GM12878 (cell line): ENCODE results near the gene TGM2. TPM values are rescaled to one million over a fixed set of nuclear protein-coding genes. Genes with fewer than 3 reads are reported as not detected.

Experiments used
- ATAC-seq: fragments of 200-7000 bp; cut with Tn5 transposase; 3 replicates; pipeline ENCODE4 v1.9.1; 2020; ENCODE audit warnings: mild to moderate bottlenecking, moderate library complexity
- BruUV-seq: library from RNA; stranded (reverse); fragments of 400-500 nt; replicated peaks from 2 replicates; lab custom pipeline; 2021; lab: Mats Ljungman, UMichigan
- CTCF ChIA-PET: fragments of 300-600 bp; sonication (Branson Sonifier 250); formaldehyde crosslinking; extraction: SDS; loops from one replicate; lab custom pipeline; 2021; ENCODE audit warnings: inconsistent platforms; lab: Yijun Ruan, JAX
- POLR2A ChIA-PET: fragments of 350-600 bp; formaldehyde crosslinking; extraction: SDS; loops from one replicate; lab custom pipeline; 2021; ENCODE audit warnings: inconsistent platforms; lab: Charles Lee
- RAD21 ChIA-PET: fragments of 300-600 bp; sonication (Branson Sonifier 250); formaldehyde crosslinking; loops from one replicate; lab custom pipeline; 2023; ENCODE audit warnings: antibody characterized with exemption; ENCODE audit not compliant: unreplicated experiment; lab: Charles Lee
- SMC1A ChIA-PET: fragments of 300-600 bp; sonication (Branson Sonifier 250); formaldehyde crosslinking; loops from one replicate; lab custom pipeline; 2023; ENCODE audit not compliant: unreplicated experiment, uncharacterized antibody; lab: Charles Lee
- DNase-seq: peaks from one replicate; pipeline ENCODE4 v3.0.0-alpha.2; 2011; ENCODE audit warnings: low read depth, low spot score
- FAIRE-seq: peaks from 3 replicates; lab custom pipeline; 2011; peaks lifted over from hg19 to GRCh38; lab: Jason Lieb, UNC
- H2AFZ ChIP-seq: 2 replicates; pipeline ENCODE4 v1.6.0; 2011; ENCODE audit warnings: low read depth, low read length, control low read depth; ENCODE audit not compliant: control insufficient read depth
- H3K27ac ChIP-seq: 2 replicates; pipeline ENCODE4 v1.5.1; 2011; ENCODE audit warnings: control low read depth; ENCODE audit not compliant: control insufficient read depth, insufficient read depth
- H3K27me3 ChIP-seq, 2 experiments: replicated peaks in 1 of 2; 2 replicates each; pipeline versions ENCODE4 v1.6.0 to v1.6.1; 2011; ENCODE audit warnings: low read length in 1 of 2; ENCODE audit not compliant: control insufficient read depth in 2 of 2, insufficient read depth in 2 of 2
- H3K36me3 ChIP-seq, 2 experiments: 2 replicates each; pipeline ENCODE4 v1.5.1; 2011; ENCODE audit warnings: low read length in 1 of 2; ENCODE audit not compliant: control insufficient read depth in 2 of 2, insufficient read depth in 2 of 2
- H3K4me1 ChIP-seq: 2 replicates; pipeline ENCODE4 v1.6.1; 2011; ENCODE audit warnings: mild to moderate bottlenecking, low read length, moderate library complexity, mixed read lengths; ENCODE audit not compliant: control insufficient read depth, insufficient read depth
- H3K4me2 ChIP-seq: 2 replicates; pipeline ENCODE4 v1.6.0; 2011; ENCODE audit warnings: control low read depth; ENCODE audit not compliant: control insufficient read depth, insufficient read depth
- H3K4me3 ChIP-seq: fragments of 200-600 bp; sonication (generic); 2 replicates; pipeline ENCODE4 v1.5.1; 2016
- H3K79me2 ChIP-seq: 2 replicates; pipeline ENCODE4 v1.6.0; 2011; ENCODE audit warnings: low read length; ENCODE audit not compliant: control insufficient read depth, insufficient read depth
- H3K9ac ChIP-seq: 2 replicates; pipeline ENCODE4 v1.8.0; 2011; ENCODE audit warnings: low read length, control low read depth, mixed read lengths; ENCODE audit not compliant: control insufficient read depth, insufficient read depth
- H3K9me3 ChIP-seq: replicated peaks from 3 replicates; pipeline ENCODE4 v1.5.1; 2011; ENCODE audit warnings: mild to moderate bottlenecking, low read length; ENCODE audit not compliant: control insufficient read depth, insufficient read depth
- H4K20me1 ChIP-seq: 2 replicates; pipeline ENCODE4 v1.6.0; 2011; ENCODE audit not compliant: control insufficient read depth, insufficient read depth
- ATF7 ChIP-seq: fragments of 450-650 bp; IDR thresholded peaks from 2 replicates; pipeline ENCODE4 v1.6.1; 2016; ENCODE audit warnings: low read depth, mild to moderate bottlenecking
- BCL11A ChIP-seq: IDR thresholded peaks from 2 replicates; pipeline ENCODE4 v1.6.1; 2011; ENCODE audit warnings: low read depth, low read length
- JUNB ChIP-seq: IDR thresholded peaks from 2 replicates; pipeline ENCODE4 v1.6.1; 2016; ENCODE audit warnings: antibody characterized with exemption, mild to moderate bottlenecking
- SREBF2 ChIP-seq: IDR thresholded peaks from 2 replicates; pipeline ENCODE4 v1.6.1; 2012; ENCODE audit warnings: mild to moderate bottlenecking, low read length
- STAT1 ChIP-seq: fragments of 450-650 bp; conservative IDR thresholded peaks from 2 replicates; pipeline ENCODE4 v1.6.1; 2014; ENCODE audit warnings: antibody characterized with exemption, mild to moderate bottlenecking
- ZZZ3 ChIP-seq: IDR thresholded peaks from 2 replicates; pipeline ENCODE4 v1.6.1; 2011; ENCODE audit warnings: low read depth; ENCODE audit not compliant: control insufficient read depth, insufficient read length
- WGBS: methylation state at CpG from one replicate; pipeline ENCODE4 v1.1.6; 2016; ENCODE audit warnings: low lambda C conversion rate; ENCODE audit not compliant: insufficient replicate concordance, insufficient coverage; ENCODE audit errors: missing lambda C conversion rate; 5-methylcytosine and 5-hydroxymethylcytosine counted together
- in situ Hi-C: fragments of 300-500 bp; cut with MboI; formaldehyde crosslinking; loops from 9 replicates; pipeline ENCODE4 v1.14.3; 2018; ENCODE audit warnings: mixed read lengths
- intact Hi-C: fragments of 100-400 bp; cut with micrococcal nuclease; formaldehyde crosslinking; loops from one replicate; pipeline ENCODE4 v1.14.2; 2022; ENCODE audit not compliant: unreplicated experiment
- polyA plus RNA-seq, 11 experiments: library from polyadenylated mRNA; depleted of rRNA in 4 of 11; unstranded in 6 of 11; stranded (reverse) in 5 of 11; fragments of >200 nt; fragmentation: Nextera tagmentation in 4 of 11; fragmentation: Illumina TruSeq in 1 of 11; extraction: Ambion mirVana in 4 of 11; extraction: Trizol in 1 of 11; gene quantifications; 1 replicate in 1 of 11; 2 replicates in 10 of 11; pipeline versions ENCODE4 v1.2.1 to v1.2.3, GENCODE V29; 2011 to 2016; ENCODE audit warnings: inconsistent platforms in 2 of 11, missing spikeins in 2 of 11, low read depth in 1 of 11
- total RNA-seq, 4 experiments: library from RNA; depleted of rRNA in 3 of 4; stranded (reverse); fragments of >200 nt in 3 of 4; fragmentation: Illumina TruSeq in 1 of 4; extraction: Trizol in 1 of 4; gene quantifications; 2 replicates each; pipeline versions ENCODE4 v1.2.1 to v1.2.3, GENCODE V29; 2013 to 2021
- TF ChIP-seq, protein P1 (sequence below): IDR thresholded peaks from 2 replicates; pipeline ENCODE4 v1.6.1; 2012; ENCODE audit warnings: low read depth, low read length, improper control_type of control experiment
- TF ChIP-seq, protein P2 (sequence below): fragments of 450-650 bp; IDR thresholded peaks from 2 replicates; pipeline ENCODE4 v1.6.1; 2017; ENCODE audit warnings: mild to moderate bottlenecking, moderate library complexity

Gene TGM2
- total and polyA plus RNA-seq, 10 of the 15 experiments (the other 5 are each of a cell fraction or from before 2014, with no cell fraction given), result 0.11 to 1.9 (median 0.51) TPM

DNA sequence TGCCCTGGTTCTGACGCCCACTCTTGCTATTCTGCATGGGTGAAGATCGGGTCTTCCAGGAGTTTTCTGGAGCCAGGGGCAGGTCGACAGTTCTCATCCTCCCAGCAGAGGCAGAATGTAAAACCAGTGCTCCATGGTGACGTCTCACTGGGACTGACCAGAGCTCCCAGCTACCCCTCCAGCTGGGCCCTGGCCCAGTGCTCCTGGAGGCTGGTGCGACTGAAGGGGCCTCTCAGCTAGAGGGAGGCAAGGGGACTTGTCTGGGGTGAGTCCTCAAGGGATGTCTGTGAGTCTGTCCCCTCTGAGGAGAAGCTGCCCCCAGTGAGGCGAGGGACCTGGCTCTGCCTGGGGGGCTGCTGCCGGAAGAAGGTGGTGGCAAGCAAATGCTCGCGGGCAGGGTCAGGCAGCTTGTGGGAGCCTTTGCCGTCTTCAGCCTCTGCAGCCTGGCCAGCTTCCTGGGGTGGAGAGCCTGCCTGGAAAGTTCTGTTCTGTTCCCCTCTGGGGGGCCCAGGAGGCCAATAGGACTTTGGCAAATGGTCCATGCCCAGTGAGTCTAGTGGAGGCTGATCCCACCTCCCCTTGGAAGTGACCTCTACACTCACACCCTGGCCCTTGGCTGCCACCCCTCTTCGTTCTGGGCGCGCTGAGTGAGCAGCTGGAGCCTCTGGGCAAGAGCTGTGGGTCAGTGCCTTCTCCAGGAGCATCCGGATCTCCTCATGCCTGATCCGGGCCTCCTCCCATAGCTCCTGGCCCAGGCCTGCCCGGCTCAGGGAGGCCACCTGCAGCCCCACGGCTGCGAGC is 47.9 kb upstream of the TGM2 start:
- FAIRE-seq, result no peak
- ChIA-PET RAD21 (no interaction called here), SMC1A (interaction anchor here (0.6 to 0.7 kb wide), 2 partner anchors 435 to 477 kb away, joined by 3 read pairs; no protein-coding TSS in a partner anchor)

DNA sequence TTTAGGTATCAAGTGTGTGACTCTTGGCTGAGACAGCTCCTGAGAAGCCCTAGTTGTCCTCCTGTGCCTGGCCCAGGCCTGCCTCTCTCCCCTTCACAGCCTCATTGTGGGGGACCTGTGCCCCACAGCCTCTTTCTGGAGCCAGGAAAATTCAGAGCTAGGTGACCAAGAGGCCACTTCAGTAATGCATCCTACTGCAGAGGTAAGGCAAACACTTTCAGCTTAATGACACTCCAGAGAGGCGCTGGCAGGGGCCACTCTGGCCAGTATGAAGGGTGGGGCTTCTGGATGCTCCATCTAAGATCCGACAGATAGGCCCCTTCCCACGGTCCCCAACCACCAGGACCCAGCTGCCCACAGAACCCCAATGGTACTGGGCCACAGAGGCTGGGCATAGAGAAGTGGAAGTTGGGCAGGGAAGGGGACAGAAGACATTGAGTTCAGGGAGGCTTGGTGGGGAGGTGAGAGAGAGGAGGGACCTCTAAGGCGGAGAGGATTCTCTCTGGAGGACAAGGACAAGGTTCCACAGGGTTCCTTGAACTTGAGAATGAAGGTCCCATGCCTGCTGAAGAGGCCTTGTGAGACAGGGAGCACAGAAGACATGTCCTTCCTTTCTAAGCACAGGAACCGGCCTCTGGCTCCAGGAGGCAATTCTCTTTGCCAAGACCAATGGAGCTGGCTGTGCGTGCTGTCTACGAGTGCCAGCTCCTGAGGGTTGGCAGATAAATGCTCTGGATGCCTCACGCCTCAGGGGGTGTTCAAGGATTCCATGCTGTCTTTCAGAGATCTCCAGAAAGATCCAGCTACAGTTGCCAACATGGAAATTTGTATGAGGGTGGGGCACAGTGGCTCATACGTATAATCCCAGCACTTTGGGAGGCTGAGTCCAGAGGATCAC is 46.4 kb upstream of the TGM2 start:
- FAIRE-seq (no peak), DNase-seq (no peak), ATAC-seq (no peak)
- Histone ChIP-seq H4K20me1 (no peaks in the 10 kb centered on the region), H3K9me3 (no peaks in the 10 kb centered on the region), H3K36me3 (no peaks in the 10 kb centered on the region), H3K79me2 (no peaks in the 10 kb centered on the region), H3K4me2 (no peak overlapping the region), H3K27ac (no peak overlapping the region), H3K9ac (no peak overlapping the region), H2AFZ (no peak overlapping the region), H3K4me1 (no peaks in the 10 kb centered on the region), H3K27me3 (no peaks in the 10 kb centered on the region; a peak in 1 of 4 replicates), H3K4me3 (no peak overlapping the region)
- intact Hi-C loops (no loop called here), in situ Hi-C loops (loop anchor here (5.0 kb wide), 1 partner anchor 154 kb away; no protein-coding TSS in a partner anchor)
- ChIA-PET RAD21 (interaction anchor here (0.7 kb wide), 1 partner anchor 138 kb away, joined by 3 read pairs; no protein-coding TSS in a partner anchor), SMC1A (interaction anchor here (2.7 kb wide), 1 partner anchor 10 kb away, joined by 11 read pairs; no protein-coding TSS in a partner anchor), POLR2A (interaction anchor here (0.6 kb wide), 1 partner anchor 149 kb away, joined by 3 read pairs; no protein-coding TSS in a partner anchor), CTCF (interaction anchor here (2.1 to 5.1 kb wide), 2 partner anchors 10 to 138 kb away, joined by 8 to 27 read pairs; no protein-coding TSS in a partner anchor)
- no TSS peak for BruUV-seq
- whole genome bisulfite sequencing, result 25% methylated on average over 9 of the region's 9 CpGs
- TF ChIP-seq STAT1 (no peak), BCL11A (no peak)
- TF ChIP-seq, protein P1, sequence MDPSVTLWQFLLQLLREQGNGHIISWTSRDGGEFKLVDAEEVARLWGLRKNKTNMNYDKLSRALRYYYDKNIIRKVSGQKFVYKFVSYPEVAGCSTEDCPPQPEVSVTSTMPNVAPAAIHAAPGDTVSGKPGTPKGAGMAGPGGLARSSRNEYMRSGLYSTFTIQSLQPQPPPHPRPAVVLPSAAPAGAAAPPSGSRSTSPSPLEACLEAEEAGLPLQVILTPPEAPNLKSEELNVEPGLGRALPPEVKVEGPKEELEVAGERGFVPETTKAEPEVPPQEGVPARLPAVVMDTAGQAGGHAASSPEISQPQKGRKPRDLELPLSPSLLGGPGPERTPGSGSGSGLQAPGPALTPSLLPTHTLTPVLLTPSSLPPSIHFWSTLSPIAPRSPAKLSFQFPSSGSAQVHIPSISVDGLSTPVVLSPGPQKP, result no peak
- TF ChIP-seq, protein P2, sequence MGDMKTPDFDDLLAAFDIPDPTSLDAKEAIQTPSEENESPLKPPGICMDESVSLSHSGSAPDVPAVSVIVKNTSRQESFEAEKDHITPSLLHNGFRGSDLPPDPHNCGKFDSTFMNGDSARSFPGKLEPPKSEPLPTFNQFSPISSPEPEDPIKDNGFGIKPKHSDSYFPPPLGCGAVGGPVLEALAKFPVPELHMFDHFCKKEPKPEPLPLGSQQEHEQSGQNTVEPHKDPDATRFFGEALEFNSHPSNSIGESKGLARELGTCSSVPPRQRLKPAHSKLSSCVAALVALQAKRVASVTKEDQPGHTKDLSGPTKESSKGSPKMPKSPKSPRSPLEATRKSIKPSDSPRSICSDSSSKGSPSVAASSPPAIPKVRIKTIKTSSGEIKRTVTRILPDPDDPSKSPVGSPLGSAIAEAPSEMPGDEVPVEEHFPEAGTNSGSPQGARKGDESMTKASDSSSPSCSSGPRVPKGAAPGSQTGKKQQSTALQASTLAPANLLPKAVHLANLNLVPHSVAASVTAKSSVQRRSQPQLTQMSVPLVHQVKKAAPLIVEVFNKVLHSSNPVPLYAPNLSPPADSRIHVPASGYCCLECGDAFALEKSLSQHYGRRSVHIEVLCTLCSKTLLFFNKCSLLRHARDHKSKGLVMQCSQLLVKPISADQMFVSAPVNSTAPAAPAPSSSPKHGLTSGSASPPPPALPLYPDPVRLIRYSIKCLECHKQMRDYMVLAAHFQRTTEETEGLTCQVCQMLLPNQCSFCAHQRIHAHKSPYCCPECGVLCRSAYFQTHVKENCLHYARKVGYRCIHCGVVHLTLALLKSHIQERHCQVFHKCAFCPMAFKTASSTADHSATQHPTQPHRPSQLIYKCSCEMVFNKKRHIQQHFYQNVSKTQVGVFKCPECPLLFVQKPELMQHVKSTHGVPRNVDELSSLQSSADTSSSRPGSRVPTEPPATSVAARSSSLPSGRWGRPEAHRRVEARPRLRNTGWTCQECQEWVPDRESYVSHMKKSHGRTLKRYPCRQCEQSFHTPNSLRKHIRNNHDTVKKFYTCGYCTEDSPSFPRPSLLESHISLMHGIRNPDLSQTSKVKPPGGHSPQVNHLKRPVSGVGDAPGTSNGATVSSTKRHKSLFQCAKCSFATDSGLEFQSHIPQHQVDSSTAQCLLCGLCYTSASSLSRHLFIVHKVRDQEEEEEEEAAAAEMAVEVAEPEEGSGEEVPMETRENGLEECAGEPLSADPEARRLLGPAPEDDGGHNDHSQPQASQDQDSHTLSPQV, result no peak

More for the DNA sequence above, 47.9 kb upstream of the TGM2 start:
- H3K9me3 ChIP-seq, result no peaks in the 10 kb centered on the region
- no peak overlapping the region for H3K4me3 ChIP-seq
- ChIA-PET CTCF (interaction anchor here (1.0 to 5.1 kb wide), 3 partner anchors 8 to 649 kb away, joined by 3 to 27 read pairs (median 4); no protein-coding TSS in a partner anchor), POLR2A (no interaction called here)
- BruUV-seq, result no TSS peak
- no peaks in the 10 kb centered on the region for H3K36me3 ChIP-seq
- WGBS, result 52% methylated on average over 18 of the region's 18 CpGs
- no peak for TF ChIP-seq JUNB
- TF ChIP-seq ZZZ3, result no peak
- no peak for TF ChIP-seq SREBF2
- TF ChIP-seq ATF7, result no peak
- no peaks in the 10 kb centered on the region; a peak in 1 of 4 replicates for H3K27me3 ChIP-seq
- in situ Hi-C loops, result loop anchor here (5.0 kb wide), 1 partner anchor 156 kb away; no protein-coding TSS in a partner anchor
- no peaks in the 10 kb centered on the region for H3K79me2 ChIP-seq
- intact Hi-C loops, result no loop called here
- no peak overlapping the region for H2AFZ ChIP-seq
- no peak for DNase-seq
- H3K27ac ChIP-seq, result no peak overlapping the region
- no peaks in the 10 kb centered on the region for H4K20me1 ChIP-seq
- H3K9ac ChIP-seq, result no peak overlapping the region
- H3K4me2 ChIP-seq, result no peak overlapping the region
- ATAC-seq, result no peak
- no peaks in the 10 kb centered on the region for H3K4me1 ChIP-seq
